ENCODE data around the gene LAMC3. TPM values are rescaled to one million over a fixed set of nuclear protein-coding genes. Genes with fewer than 3 reads are reported as not detected.
"Not testable (repeated sequence)": the region's sequence is repeated elsewhere in the genome, so short reads cannot be mapped to it uniquely, and the experiment has no call there.

The LAMC3 gene
- total RNA-seq, 1 donor from 2014 or later = 0.52 TPM

DNA sequence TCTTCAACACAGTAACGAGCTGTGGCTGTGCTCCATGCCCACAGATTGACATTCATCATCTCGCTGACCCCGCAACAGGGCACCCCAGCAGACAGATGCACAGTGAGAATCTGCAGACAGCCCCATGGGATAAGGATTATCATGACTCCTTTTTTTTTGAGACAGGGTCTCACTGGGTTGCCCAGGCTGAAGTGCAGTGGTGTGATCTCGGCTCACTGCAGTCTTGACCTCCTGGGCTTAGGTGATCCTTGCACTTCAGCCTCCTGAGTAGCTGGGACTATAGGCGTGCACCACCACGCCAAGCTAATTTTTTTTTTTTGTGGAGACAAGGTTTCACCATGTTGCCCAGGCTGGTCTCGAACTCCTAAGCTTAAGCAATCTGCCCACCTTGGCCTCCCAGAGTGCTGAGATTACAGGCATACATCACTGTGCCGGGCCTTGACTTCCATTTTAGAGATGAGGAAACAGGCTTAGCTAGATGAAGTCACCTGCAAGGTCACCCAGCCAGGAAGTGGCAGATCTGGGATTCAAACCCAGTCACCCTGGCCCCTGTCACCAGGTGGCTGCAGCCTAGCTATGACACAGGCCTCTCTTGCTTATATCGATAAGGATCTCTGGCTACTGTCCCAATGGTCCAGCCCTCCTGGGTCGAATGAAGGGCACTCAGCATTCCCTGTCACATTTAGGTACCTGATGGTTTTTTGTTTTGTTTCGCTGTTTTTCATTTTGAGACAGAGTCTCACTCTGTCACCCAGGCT, 92.4 kb downstream of the LAMC3 start:
- peak; percentile 41 for ATAC-seq

DNA sequence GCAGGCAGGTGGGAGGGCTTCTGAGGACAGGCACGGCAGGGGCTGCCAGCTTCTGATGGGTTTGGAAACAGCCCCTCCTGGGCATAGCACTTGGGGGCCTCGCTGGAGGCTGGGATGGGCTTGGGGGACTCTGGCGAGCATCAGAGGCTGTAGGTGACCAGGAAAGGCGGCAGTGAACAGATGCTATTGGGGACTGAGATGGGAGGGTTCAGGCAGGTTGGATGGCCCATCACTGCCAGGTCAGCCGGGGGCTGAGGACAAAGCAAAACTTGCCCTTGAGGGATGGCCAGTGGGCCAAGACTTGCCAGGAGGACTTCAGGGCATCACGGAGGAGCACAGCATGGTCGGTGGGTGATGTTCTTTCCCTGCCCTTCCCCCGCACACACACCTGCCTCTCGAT, 94.0 kb downstream of the LAMC3 start:
- no peak for ATAC-seq

DNA sequence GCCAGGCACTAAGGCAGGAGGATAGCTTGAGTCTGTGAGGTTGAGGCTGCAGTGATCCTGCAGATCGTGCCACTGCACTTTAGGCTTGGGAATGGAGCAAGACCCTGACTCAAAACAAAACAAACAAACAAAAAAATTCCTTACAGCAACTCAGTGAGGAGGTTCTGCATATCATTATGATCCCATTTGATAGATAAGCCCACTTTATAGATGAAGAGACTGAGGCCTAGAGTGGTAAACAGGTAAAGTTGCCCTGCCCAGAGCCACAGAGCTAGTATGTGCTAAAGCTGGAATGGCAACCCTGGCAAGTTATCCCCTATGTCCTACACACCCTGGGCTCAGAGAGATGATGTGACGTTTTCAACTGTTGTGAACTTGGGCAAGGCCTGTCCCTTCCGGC, 94.6 kb downstream of the LAMC3 start:
- no peak for ATAC-seq

DNA sequence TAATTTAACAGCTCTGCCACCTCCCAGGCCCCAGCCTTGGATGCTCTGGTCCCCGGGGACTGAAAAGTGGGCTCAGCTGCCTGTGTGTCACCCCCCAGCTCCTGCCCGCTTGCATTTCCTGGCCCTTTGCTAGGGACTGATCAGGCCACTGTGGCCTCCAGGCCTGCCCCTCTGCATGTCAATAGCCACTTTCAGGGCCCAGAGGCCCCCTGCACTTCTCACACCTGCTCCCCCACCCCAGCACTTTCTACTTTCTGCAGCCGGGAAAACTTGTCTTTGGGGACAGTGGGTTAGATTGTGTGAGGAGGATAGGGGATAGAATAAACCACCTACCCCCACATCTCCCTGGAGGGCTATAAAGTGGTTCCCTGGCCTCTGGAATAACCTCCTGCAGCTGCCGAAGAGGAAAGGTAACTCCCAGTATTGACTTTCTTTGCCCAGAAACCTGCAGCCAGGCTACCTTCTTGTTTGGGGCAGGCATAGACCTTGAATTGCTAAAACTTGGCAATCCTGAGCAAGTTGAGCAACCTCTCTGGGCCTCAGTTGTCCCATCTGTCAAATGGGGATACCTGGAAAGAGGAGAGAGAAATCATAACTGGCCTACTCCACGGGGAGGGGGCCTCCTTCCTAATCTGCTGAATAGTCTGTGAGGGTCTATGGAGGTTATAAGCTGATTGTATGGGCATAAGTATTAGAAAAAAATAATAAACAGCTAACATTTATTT, 95.2 kb downstream of the LAMC3 start:
- no peak for ATAC-seq

DNA sequence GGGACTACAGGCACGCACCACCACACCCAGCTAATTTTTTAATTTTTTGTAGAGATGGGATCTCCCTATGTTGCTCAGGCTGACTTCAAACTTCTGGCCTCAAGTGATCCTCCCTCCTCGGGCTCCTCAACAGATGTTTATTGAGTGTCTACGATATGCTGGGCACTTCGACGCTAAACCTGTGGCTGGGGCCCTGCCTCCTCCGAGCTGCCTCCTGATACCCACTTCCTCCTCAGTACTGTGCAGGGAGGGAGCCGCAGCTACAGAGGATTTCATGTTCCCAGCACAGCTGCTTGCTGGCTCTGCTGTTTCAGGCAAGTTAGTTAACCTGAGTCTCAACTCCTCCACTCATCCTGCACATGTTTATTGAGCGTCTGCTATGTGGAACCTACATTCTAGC, 97.0 kb downstream of the LAMC3 start:
- ATAC-seq = no peak

DNA sequence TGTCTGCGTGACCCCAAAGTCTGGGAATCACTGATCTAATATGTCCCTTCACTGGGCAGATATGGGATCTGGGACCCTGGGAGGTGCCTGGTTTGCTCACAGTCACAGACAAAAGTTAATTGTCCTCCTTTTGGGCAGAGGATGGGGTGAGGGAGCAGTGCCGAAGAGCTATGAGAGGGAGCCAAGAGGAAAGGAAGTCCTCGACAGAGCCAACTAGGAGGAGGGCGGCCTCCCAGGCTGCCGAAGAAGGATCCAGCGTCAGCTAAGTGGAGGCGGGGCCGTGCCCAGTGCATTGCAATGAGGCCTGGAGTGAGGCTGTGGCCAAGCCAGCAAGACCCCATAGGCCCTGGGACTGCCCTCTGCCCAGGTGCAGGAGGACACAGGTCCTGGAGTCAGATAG, 98.8 kb downstream of the LAMC3 start:
- ATAC-seq = no peak

DNA sequence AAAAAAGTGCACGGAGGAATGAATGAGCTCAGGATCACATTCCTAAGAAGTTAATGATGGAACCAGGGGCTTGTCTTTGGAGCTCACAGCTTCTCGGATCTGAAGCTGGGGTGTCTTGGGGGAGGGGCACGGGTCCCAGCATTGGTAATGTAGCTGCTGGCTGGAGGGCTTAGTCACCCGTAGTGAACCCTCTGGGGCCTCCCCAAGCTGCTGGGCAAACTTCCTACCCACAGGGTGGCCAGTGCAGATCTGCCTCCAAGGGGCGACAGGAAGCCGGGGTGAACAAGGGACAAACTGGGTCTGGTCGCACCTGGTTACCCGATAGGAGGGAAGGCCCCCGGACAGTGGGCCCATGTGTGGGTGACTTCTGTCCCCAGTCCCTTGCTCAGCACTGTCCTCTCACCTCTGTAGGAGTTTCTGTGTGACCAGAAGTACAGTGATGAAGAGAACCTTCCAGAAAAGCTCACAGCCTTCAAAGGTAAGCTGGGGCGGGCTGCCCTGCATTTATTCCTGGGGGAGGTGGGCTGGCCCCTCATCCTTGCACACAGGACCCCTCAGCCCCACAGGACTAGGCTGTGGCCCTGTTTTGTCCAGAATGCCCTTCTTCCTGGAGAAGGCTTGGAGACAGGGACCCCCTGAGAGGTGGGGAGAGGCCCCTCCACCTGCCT, 102.3 kb downstream of the LAMC3 start:
- peak; percentile 9 for ATAC-seq

DNA sequence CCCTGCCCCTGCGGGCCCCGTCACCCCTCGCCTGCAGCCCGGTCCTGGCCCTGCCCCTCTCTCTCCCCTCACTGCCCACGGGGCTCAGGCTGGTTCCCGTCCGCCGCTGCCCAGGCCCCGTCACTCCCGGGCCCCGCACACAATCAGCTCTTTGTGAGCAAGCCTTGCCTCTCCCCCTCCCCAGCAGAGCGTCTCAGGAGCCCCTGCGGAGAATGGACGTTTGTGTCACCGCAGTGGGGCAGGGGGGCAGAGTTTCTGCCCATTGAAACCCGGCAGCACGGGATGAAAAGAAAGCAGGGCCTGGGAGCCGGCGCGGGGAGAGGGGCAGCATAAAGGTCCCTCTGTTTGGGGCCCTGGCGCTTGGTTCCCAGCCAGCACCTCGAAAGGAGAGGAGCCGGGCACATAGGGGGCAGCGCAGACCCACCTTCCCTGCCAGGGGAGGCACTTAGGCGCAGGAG, 102.9 kb downstream of the LAMC3 start:
- no peak for ATAC-seq

DNA sequence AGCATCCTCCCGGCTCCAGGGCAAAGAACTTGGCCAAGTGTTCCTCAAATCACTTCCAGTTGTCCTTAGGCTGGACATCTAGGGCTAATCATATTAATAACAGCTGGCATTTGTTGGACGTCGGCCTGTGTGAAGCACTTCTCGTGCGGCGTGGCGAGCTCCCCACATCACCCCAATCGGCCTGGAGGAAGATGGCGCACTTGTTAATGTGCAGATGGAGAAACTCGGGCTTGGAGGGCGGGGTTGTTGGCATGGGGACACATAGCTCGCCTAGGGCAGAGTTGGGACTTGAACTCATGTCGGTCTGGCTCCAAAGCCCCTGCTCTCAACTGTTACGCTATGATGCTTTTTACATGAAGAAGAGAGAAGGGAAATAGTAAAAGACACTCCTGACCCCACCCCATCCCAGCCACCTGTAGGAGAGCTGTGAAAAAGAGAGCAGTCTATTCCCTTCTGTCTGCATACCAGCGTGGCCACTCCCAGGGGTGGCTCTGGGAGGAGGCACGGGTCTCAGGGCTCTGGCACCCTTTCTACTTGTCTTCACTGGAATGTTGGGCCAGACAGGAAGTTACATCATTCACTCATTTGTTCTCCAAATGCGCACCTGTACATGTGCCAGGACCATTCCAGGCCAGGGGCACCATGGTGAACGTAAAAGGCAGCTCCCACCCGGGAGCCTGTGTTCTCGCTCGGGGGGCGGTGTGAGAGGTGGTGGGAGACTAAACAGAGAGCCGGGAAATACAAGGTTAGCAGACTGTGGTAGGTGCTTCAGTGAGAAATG, 103.6 kb downstream of the LAMC3 start:
- ATAC-seq = peak; percentile 58

DNA sequence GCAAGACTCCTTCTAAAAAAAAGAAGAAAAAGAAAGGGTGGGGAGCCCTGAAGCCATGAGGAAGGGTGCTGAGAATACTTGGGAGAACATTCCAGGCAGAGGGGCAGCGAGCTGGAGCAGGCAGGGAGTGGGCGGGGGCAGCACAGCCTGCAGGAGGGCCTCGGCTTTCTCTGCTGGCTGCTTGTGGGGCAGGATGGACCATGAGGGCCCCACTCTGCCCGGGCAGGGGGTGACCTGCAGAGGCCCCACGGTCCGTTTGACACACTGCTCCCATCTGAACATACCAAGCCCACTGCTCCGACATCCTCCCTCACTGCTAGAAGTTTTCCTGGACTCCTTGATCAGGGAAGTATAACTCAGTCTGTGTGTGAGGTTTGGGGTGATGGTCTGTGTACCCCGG, 104.7 kb downstream of the LAMC3 start:
- ATAC-seq = peak; percentile 12

DNA sequence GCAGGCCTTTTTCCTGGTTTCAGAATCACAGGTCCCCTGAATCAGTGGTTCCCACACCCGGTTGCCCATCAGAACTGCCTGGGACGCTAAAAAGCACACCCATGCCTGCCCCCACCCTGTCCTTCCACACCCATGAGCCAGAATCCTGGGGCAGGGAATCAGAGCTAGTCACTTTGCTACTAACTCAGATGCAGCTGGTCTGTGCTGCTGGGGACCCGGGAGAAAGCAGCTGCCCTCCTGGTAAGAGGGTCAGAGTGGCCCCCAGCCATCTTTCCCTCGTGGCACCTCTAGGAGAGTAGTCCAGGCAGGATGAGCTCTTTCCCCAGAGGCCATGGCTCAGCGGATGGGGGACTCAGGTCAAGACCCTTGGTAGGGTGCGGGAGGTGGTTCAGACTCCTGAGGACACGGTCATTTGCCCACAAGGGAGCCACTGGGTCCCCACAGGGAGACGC, 105.1 kb downstream of the LAMC3 start:
- no peak for ATAC-seq

DNA sequence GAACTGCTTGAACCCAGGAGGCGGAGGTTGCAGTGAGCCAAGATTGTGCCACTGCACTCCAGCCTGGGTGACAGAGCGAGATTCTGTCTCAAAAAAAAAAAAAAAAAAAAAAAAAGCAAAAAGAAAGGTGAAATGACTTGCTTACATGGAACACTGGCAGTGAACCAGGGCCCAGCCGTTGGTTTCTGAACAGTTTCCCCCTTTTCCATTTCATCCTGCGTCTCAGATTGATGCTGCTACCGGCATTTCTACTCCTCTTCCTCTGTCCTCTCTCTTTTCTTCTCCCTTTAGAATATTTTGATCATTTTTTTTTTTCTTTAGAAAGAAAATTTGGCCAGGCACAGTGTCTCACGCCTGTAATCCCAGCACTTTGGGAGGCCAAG, 106.4 kb downstream of the LAMC3 start:
- ATAC-seq = not testable (repeated sequence)

DNA sequence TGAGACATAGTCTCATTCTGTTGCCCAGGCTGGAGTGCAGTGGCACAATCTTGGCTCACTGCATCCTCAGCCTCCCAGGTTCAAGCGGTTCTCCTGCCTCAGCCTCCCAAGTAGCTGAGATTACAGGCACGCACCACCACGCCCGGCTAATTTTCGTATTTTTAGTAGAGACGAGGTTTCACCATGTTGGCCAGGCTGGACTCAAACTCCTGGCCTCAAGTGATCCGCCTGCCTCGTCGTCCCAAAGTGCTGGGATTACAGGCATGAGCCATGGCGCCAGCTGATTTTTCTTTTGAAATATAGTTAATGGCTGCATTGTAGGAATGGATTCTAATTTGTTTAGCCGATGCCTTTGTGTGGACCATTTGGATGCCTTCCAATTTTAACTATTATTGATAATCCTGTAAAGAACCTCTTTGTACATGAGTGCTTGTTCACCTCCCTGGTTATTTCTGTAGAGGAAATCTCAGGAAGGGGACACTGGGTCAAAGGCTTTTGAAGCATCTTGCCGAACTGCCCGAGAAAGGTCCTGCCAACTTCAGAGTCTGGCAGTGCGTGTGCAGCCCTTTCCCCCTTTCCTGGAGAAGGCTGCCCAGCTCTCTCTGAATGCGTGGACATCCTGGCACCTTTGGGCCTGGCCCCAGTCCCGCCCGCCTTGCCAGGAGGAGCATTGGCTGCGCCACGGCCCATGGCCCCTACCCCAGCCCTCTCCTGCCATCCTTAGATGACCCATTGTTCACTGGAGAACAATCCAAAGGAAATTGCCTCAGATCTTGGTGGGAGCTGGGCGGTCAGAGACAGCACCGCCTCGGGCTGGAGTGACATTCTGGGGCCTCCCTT, 107.5 kb downstream of the LAMC3 start:
- ATAC-seq = peak; percentile 14

DNA sequence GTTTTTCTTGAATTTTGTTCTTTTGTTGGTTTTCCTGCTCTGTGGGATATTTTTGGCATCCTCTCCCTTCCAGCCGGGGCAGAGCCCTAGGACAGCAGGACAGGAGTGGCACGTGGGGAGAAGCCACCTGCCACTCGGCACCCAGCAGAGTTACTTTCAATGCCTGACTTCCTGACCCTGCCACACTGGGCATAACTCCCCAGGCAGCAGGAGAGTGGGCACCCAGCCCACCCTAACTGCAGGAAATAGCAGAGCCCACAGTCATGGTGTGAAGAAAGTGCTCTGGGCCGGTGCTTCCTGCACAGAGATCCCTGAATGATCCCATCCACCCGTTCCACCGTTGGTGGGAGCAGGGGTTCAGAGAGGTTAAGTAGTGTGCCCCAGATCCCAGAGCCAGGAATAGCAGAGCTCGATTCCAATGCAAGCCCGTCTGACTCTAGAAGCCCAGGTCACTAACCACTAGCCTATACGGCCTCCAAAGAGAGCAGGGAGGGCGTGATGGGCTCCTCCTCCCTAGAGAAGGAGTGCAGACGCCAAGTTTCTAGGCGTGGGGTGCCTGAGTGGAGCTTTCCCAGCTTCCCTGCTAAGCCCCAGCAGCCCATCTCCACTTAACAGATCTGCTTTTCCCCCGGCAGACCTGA, 108.3 kb downstream of the LAMC3 start:
- ATAC-seq = peak; percentile 7

DNA sequence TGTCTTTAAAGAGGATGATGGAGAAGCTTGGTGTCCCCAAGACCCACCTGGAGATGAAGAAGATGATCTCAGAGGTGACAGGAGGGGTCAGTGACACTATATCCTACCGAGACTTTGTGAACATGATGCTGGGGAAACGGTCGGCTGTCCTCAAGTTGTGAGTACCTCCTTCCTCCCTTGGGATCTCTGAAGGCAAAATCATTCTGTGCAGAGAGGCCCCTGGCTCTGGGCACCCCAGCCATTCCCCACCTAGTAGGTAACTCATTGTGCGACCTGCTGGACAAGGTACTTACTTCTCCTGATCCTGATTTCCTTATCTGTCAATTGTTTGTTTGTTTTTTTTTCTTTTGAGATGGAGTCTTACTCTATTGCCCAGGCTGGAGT, 108.8 kb downstream of the LAMC3 start:
- ATAC-seq = no peak

DNA sequence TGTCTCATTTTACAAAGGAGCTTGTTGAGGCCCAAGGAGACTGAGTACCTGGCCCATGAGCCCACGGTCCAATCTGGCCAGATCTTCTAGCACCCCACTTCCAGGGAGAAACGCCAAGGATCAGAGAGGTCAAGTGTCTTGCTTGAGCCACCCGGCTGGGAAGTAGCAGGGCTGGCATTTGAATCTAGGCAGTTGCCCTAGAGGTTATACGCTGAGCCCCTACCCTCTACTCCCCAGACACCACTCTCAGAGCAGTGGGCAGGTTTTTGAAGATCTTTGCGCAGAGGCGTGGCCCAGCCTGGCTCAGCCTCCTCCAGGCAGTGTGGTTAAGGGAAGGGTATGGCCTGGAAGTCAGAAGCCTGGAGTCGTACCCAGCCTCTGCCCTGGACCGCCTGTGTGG, 110.6 kb downstream of the LAMC3 start:
- no peak for ATAC-seq

DNA sequence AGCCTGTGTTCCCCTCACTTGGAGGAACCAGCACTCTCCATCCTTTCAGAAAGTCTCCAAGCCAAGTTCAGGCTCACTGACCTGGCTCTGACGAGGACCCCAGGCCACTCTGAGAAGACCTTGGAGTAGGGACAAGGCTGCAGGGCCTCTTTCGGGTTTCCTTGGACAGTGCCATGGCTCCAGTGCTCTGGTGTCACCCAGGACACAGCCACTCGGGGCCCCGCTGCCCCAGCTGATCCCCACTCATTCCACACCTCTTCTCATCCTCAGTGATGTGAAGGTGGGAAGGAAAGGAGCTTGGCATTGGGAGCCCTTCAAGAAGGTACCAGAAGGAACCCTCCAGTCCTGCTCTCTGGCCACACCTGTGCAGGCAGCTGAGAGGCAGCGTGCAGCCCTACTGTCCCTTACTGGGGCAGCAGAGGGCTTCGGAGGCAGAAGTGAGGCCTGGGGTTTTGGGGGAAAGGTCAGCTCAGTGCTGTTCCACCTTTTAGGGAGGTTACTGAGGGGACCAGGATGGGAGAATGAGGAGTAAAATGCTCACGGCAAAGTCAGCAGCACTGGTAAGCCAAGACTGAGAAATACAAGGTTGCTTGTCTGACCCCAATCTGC, 111.8 kb downstream of the LAMC3 start:
- ATAC-seq = no peak

DNA sequence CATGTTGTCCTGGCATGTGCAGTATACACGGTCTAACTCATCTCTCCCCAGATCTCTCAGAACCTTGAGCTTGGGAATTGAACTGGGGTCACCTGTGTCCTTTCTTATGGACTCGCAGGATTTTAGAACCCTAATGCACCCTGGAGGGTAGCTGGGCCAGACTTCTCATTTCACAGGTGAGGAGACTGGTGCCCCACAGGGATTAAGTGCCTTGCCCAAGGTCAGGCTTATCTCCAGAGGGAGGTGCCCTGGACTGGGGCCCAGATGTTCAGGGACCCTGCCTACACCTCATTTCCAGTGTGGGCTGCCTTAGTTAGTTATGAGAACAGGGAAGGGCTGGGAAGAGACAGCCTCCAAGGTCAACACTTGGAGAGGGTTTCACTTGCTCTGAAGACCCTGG, 112.4 kb downstream of the LAMC3 start:
- ATAC-seq = no peak

DNA sequence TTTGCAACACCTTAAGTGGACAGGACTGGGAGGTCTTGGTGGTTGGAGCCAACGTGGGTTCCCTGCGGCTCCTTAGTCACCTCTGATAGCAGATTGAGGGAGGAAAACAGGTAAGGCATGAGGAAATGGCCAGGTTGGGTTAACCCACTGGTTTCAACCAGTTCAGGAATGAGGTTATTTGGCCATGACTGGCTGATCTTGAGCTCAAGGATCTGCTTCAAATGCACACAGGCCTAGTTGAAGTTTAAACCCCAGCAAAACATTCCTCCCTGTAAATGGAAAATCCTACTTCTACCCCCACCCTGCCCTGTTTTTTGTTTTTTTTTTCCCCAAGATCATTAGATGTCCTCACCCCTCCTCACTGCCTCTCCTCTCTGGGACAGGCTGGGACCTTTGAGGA, 113.2 kb downstream of the LAMC3 start:
- no peak for ATAC-seq

DNA sequence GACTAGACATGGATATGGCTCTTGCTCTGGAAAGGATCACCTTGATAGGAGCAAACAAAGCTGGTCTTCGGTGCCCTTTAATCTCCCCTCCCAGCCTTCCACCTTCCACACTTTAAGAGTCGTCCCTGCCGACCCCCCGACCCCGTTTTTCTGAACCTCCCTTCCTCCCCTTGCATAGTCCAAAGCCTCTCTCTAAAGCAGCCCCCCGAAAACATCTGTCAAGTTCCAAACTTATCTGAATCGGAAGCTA, 116.0 kb downstream of the LAMC3 start:
- ATAC-seq = peak; percentile 0

Measured in esophagus mucosa (tissue), 1 donor.